NCI-H1694 (cell line): ENCODE measurements around the gene CRYGA.
"Not testable (repeated sequence)": the region's sequence is repeated elsewhere in the genome, so short reads cannot be mapped to it uniquely, and the experiment has no call there.

Source experiments
- DNase-seq: peaks from one replicate; lab custom pipeline; 2025; lab: John Stamatoyannopoulos, UW

The CRYGA gene

GRCh38 chr2:208125251-208125650 is 38.1 kb downstream of the CRYGA start:
- no peak for DNase-seq

GRCh38 chr2:208124013-208124715 is 39.2 kb downstream of the CRYGA start, which contains the start of gene CRYGD:
Gene CRYGD, minus strand, starts transcription at chr2:208124524. Its CDS starts 51 bp downstream, at chr2:208124473.
- DNase-seq = not testable (repeated sequence)

GRCh38 chr2:208122248-208122647 is 41.1 kb downstream of the CRYGA start:
- no peak for DNase-seq

- DNase-seq = no peak
Measured at GRCh38 chr2:208118918-208119317, 44.5 kb downstream of the CRYGA start.

- not testable (repeated sequence) for DNase-seq
Measured at GRCh38 chr2:208117390-208117789, 46.0 kb downstream of the CRYGA start.

GRCh38 chr2:208112969-208113368 is 50.4 kb downstream of the CRYGA start:
- no peak for DNase-seq

GRCh38 chr2:208112273-208112745 is 51.1 kb downstream of the CRYGA start:
- not testable (repeated sequence) for DNase-seq
